ENCODE measurements around the gene ZP2. TPM values are rescaled to one million over a fixed set of nuclear protein-coding genes. Genes with fewer than 3 reads are reported as not detected.
A peak's percentile ranks its signal among the peaks of the same experiment; 100 is the strongest.

The ZP2 gene
- total RNA-seq, 1 experiment from 2014 or later, result not detected

- TF ChIP-seq EZH2 (IDR thresholded peaks at IDR 0.05; ENCODE audit: low read depth), result no peak
- TF ChIP-seq, protein P1, sequence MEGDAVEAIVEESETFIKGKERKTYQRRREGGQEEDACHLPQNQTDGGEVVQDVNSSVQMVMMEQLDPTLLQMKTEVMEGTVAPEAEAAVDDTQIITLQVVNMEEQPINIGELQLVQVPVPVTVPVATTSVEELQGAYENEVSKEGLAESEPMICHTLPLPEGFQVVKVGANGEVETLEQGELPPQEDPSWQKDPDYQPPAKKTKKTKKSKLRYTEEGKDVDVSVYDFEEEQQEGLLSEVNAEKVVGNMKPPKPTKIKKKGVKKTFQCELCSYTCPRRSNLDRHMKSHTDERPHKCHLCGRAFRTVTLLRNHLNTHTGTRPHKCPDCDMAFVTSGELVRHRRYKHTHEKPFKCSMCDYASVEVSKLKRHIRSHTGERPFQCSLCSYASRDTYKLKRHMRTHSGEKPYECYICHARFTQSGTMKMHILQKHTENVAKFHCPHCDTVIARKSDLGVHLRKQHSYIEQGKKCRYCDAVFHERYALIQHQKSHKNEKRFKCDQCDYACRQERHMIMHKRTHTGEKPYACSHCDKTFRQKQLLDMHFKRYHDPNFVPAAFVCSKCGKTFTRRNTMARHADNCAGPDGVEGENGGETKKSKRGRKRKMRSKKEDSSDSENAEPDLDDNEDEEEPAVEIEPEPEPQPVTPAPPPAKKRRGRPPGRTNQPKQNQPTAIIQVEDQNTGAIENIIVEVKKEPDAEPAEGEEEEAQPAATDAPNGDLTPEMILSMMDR (conservative IDR thresholded peaks at IDR 0.05), result no peak
- Histone ChIP-seq H3K9me3 (ENCODE audit: insufficient read depth, low read depth) (no peaks in the 10 kb centered on the region), H2AFZ (peak overlapping the region; percentile 83), H3K36me3 (ENCODE audit: low read depth) (peaks cover 19% of the 10 kb centered on the region), H3K79me2 (ENCODE audit: low read depth) (peaks cover 20% of the 10 kb centered on the region), H3K27me3 (ENCODE audit: insufficient read depth, low read depth) (no peaks in the 10 kb centered on the region), H3K27ac (peak overlapping the region; percentile 74), H3K4me3 (peak overlapping the region; percentile 87), H3K4me1 (replicated peaks; ENCODE audit: insufficient read depth) (peaks cover 16% of the 10 kb centered on the region), H3K4me2 (peak overlapping the region; percentile 95), H4K20me1 (ENCODE audit: insufficient read depth) (peaks cover 3% of the 10 kb centered on the region), H3K9me2 (ENCODE audit: insufficient read depth) (no peaks in the 10 kb centered on the region), H3F3A (ENCODE audit: insufficient read depth, low read depth) (0 out of 2 replicates have a peak, but pooled peaks cover 5% of the 10 kb centered on the region)
- CTCF ChIA-PET, result interaction anchor here (0.6 to 2.1 kb wide), 6 partner anchors 8 to 1266 kb away, joined by 3 to 15 read pairs (median 6); no protein-coding TSS in a partner anchor
- POLR2A ChIA-PET (ENCODE audit: unreplicated experiment), result interaction anchor here (0.6 to 0.7 kb wide), 4 partner anchors 141 to 263 kb away, joined by 3 to 7 read pairs (median 5); partner anchors contain the start of gene LYRM1
- DNase-seq, result peak; percentile 69 to 76
- TSS peak; percentile 47 for BruUV-seq (replicated peaks)
- intact Hi-C loops (cut with micrococcal nuclease; ENCODE audit: unreplicated experiment), result loop anchor here (2.0 to 5.0 kb wide), 6 partner anchors 29 to 1031 kb away; partner anchors contain the start of genes ERI2 and REXO5
Measured at GRCh38 chr16:21159281-21159951, 52.0 kb downstream of the ZP2 start.

GRCh38 chr16:21158208-21159110, 52.9 kb downstream of the ZP2 start, which contains the start of gene LDAF1:
Gene LDAF1, plus strand, starts transcription at chr16:21158674. Its CDS starts 2,509 bp downstream, at chr16:21161183.
- Histone ChIP-seq H3K4me1 (replicated peaks; ENCODE audit: insufficient read depth) (peaks cover 16% of the 10 kb centered on the region), H3K9me2 (ENCODE audit: insufficient read depth) (no peaks in the 10 kb centered on the region), H3K27me3 (ENCODE audit: insufficient read depth, low read depth) (no peaks in the 10 kb centered on the region), H3K9me3 (ENCODE audit: insufficient read depth, low read depth) (no peaks in the 10 kb centered on the region), H4K20me1 (ENCODE audit: insufficient read depth) (peaks cover 3% of the 10 kb centered on the region), H2AFZ (peak within 1 kb of the TSS; percentile 83), H3F3A (ENCODE audit: insufficient read depth, low read depth) (0 out of 2 replicates have a peak, but pooled peaks cover 5% of the 10 kb centered on the region), H3K36me3 (ENCODE audit: low read depth) (peaks cover 19% of the 10 kb centered on the region), H3K4me3 (peak within 1 kb of the TSS; percentile 87), H3K79me2 (ENCODE audit: low read depth) (peaks cover 20% of the 10 kb centered on the region), H3K27ac (peak within 1 kb of the TSS; percentile 74), H3K4me2 (peak within 1 kb of the TSS; percentile 95)
- no TSS peak for BruUV-seq (replicated peaks)
- ChIA-PET CTCF (interaction anchor here (0.6 to 2.1 kb wide), 9 partner anchors 8 to 1404 kb away, joined by 3 to 15 read pairs (median 5); no protein-coding TSS in a partner anchor), POLR2A (ENCODE audit: unreplicated experiment) (interaction anchor here (0.6 kb wide), 3 partner anchors 142 to 258 kb away, joined by 3 to 7 read pairs (median 3); partner anchors contain the start of gene LYRM1)
- TF ChIP-seq EZH2 (IDR thresholded peaks at IDR 0.05; ENCODE audit: low read depth), result no peak
- TF ChIP-seq, protein P1 (conservative IDR thresholded peaks at IDR 0.05), result no peak
- intact Hi-C loops (cut with micrococcal nuclease; ENCODE audit: unreplicated experiment), result loop anchor here (1.0 to 5.0 kb wide), 7 partner anchors 30 to 1032 kb away; partner anchors contain the start of genes ERI2 and REXO5
- DNase-seq, result peak; percentile 66 to 89

- CTCF ChIA-PET, result interaction anchor here (0.7 to 2.1 kb wide), 6 partner anchors 33 to 1403 kb away, joined by 5 to 20 read pairs (median 8); no protein-coding TSS in a partner anchor
Measured at GRCh38 chr16:21157632-21158031, 53.7 kb downstream of the ZP2 start.

More at GRCh38 chr16:21157632-21158031, 53.7 kb downstream of the ZP2 start:
- Histone ChIP-seq H3K79me2 (ENCODE audit: low read depth) (peaks cover 20% of the 10 kb centered on the region), H3K4me1 (replicated peaks; ENCODE audit: insufficient read depth) (peaks cover 16% of the 10 kb centered on the region), H3F3A (ENCODE audit: insufficient read depth, low read depth) (0 out of 2 replicates have a peak, but pooled peaks cover 5% of the 10 kb centered on the region), H3K27ac (no peak overlapping the region), H3K27me3 (ENCODE audit: insufficient read depth, low read depth) (no peaks in the 10 kb centered on the region), H4K20me1 (ENCODE audit: insufficient read depth) (peaks cover 3% of the 10 kb centered on the region), H3K9me2 (ENCODE audit: insufficient read depth) (no peaks in the 10 kb centered on the region), H3K9me3 (ENCODE audit: insufficient read depth, low read depth) (no peaks in the 10 kb centered on the region), H3K4me2 (peak overlapping the region; percentile 95), H3K4me3 (no peak overlapping the region), H2AFZ (no peak overlapping the region), H3K36me3 (ENCODE audit: low read depth) (peaks cover 18% of the 10 kb centered on the region)
- TF ChIP-seq, protein P1 (conservative IDR thresholded peaks at IDR 0.05), result no peak
- TF ChIP-seq EZH2 (IDR thresholded peaks at IDR 0.05; ENCODE audit: low read depth), result no peak
- no peak for DNase-seq
- BruUV-seq (replicated peaks), result no TSS peak
- intact Hi-C loops (cut with micrococcal nuclease; ENCODE audit: unreplicated experiment), result loop anchor here (1.0 to 5.0 kb wide), 7 partner anchors 31 to 1033 kb away; partner anchors contain the start of genes ERI2 and REXO5
- POLR2A ChIA-PET (ENCODE audit: unreplicated experiment), result no interaction called here
